ENCODE results near the gene MMP17. TPM values are rescaled to one million over a fixed set of nuclear protein-coding genes. Genes with fewer than 3 reads are reported as not detected.

The MMP17 gene
- total and polyA plus RNA-seq, 2 donors (not counting 3 experiments of a cell fraction or from before 2014, with no cell fraction given), result 3.6 to 10.8 TPM

- no peak for FAIRE-seq
- no peak overlapping the region for H3K27ac ChIP-seq (ENCODE audit: insufficient read depth, low read depth, low read length)
These were observed 33.1 kb upstream of the MMP17 start for GRCh38 chr12:131795064-131795463.

More at GRCh38 chr12:131795064-131795463, 33.1 kb upstream of the MMP17 start:
- Histone ChIP-seq H4K20me1 (replicated peaks; ENCODE audit: control insufficient read depth, extremely low read depth, insufficient read depth, low read length) (no peaks in the 10 kb centered on the region), H3K9me1 (replicated peaks; ENCODE audit: control insufficient read depth, extremely low read depth, insufficient read depth, low read length) (no peaks in the 10 kb centered on the region), H3K4me3 (replicated peaks in 1 of 3; ENCODE audit: insufficient read depth in 1 of 3, low read depth in 1 of 3, low read length in 3 of 3) (no peak overlapping the region), H3K4me1 (ENCODE audit: control insufficient read depth, extremely low read depth, insufficient read depth, low read length) (no peaks in the 10 kb centered on the region), H3K36me3 (ENCODE audit: control insufficient read depth in 2 of 2, extremely low read depth in 1 of 2, insufficient read depth in 2 of 2, low read length in 2 of 2) (peaks cover 3 to 8% of the 10 kb centered on the region in 2 experiments), H2AFZ (ENCODE audit: low read depth, low read length) (no peak overlapping the region), H3K4me2 (ENCODE audit: insufficient read depth, low read length) (no peak overlapping the region), H3K27me3 (ENCODE audit: control insufficient read depth in 2 of 2, insufficient read depth in 2 of 2, low read length in 2 of 2) (no peaks in the 10 kb centered on the region), H3K79me2 (ENCODE audit: control insufficient read depth, insufficient read depth, low read length) (no peaks in the 10 kb centered on the region), H3K9ac (replicated peaks; ENCODE audit: extremely low read depth, insufficient read depth, low read length) (no peak overlapping the region), H3K9me3 (replicated peaks; ENCODE audit: control insufficient read depth, insufficient read depth, low read length) (no peaks in the 10 kb centered on the region)
- dilution Hi-C loops (cut with MboI; ENCODE audit: extremely low pct_ligation_motif_present, low sequenced_read_pairs), result no loop called here
- intact Hi-C loops (cut with micrococcal nuclease), result no loop called here
- no TSS peak for BruUV-seq (replicated peaks)
- CTCF ChIA-PET, result no interaction called here
- no peak for DNase-seq (ENCODE audit: low read depth, low spot score)
- TF ChIP-seq GATA2 (IDR thresholded peaks at IDR 0.05; ENCODE audit: insufficient read depth, insufficient read length, low read depth, low read length) (no peak), POLR2A (IDR thresholded peaks at IDR 0.05; ENCODE audit: low read depth, low read length) (no peak), JUN (IDR thresholded peaks at IDR 0.05; ENCODE audit: borderline replicate concordance, insufficient read depth, insufficient read length, low read depth) (no peak), FOS (IDR thresholded peaks at IDR 0.05; ENCODE audit: borderline replicate concordance, insufficient read depth, low read length) (no peak), MYC (IDR thresholded peaks at IDR 0.05; ENCODE audit: low read depth, low read length) (no peak), POLR2AphosphoS5 (IDR thresholded peaks at IDR 0.05; ENCODE audit: insufficient read depth, low read depth, low read length) (no peak), EZH2 (IDR thresholded peaks at IDR 0.05; ENCODE audit: borderline replicate concordance, low read depth, low read length, severe bottlenecking) (no peak)
- TF ChIP-seq, protein P1, sequence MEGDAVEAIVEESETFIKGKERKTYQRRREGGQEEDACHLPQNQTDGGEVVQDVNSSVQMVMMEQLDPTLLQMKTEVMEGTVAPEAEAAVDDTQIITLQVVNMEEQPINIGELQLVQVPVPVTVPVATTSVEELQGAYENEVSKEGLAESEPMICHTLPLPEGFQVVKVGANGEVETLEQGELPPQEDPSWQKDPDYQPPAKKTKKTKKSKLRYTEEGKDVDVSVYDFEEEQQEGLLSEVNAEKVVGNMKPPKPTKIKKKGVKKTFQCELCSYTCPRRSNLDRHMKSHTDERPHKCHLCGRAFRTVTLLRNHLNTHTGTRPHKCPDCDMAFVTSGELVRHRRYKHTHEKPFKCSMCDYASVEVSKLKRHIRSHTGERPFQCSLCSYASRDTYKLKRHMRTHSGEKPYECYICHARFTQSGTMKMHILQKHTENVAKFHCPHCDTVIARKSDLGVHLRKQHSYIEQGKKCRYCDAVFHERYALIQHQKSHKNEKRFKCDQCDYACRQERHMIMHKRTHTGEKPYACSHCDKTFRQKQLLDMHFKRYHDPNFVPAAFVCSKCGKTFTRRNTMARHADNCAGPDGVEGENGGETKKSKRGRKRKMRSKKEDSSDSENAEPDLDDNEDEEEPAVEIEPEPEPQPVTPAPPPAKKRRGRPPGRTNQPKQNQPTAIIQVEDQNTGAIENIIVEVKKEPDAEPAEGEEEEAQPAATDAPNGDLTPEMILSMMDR (IDR thresholded peaks at IDR 0.05; ENCODE audit: extremely low read depth in 1 of 2, insufficient read depth in 1 of 2, low read depth in 1 of 2, low read length in 2 of 2), result no peak
- TF ChIP-seq, protein P2, sequence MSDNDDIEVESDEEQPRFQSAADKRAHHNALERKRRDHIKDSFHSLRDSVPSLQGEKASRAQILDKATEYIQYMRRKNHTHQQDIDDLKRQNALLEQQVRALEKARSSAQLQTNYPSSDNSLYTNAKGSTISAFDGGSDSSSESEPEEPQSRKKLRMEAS (IDR thresholded peaks at IDR 0.05; ENCODE audit: insufficient read depth, insufficient read length), result no peak
- POLR2A ChIA-PET, result interaction anchor here (0.7 kb wide), 1 partner anchor 13 kb away, joined by 3 read pairs; no protein-coding TSS in a partner anchor
